GM19463 (cell line): ENCODE data around the gene MGLL.

Experiments
- ATAC-seq: cut with Tn5 transposase; IDR thresholded peaks from one replicate; pipeline ENCODE4 v1.9.1; 2021; ENCODE audit warnings: mild to moderate bottlenecking, moderate library complexity; ENCODE audit not compliant: unreplicated experiment

MGLL gene

GRCh38 chr3:127835993-127836882, 13.9 kb upstream of the MGLL start:
- peak; percentile 74 for ATAC-seq

- ATAC-seq, result peak; percentile 22
Observed at GRCh38 chr3:127834771-127835170, 12.5 kb upstream of the MGLL start.

- no peak for ATAC-seq
Observed at GRCh38 chr3:127833281-127834032, 11.1 kb upstream of the MGLL start.

- no peak for ATAC-seq
Observed at GRCh38 chr3:127831723-127832172, 9.4 kb upstream of the MGLL start.

- ATAC-seq, result no peak
Observed at GRCh38 chr3:127829537-127829936, 7.2 kb upstream of the MGLL start.

- no peak for ATAC-seq
Observed at GRCh38 chr3:127827808-127828207, 5.5 kb upstream of the MGLL start.

- no peak for ATAC-seq
Observed at GRCh38 chr3:127825756-127826155, 3.4 kb upstream of the MGLL start.

GRCh38 chr3:127824151-127824825, 2.0 kb upstream of the MGLL start:
- no peak for ATAC-seq

GRCh38 chr3:127823426-127823857, 1.1 kb upstream of the MGLL start:
- no peak for ATAC-seq

GRCh38 chr3:127822682-127823425, 539 bp upstream of the MGLL start:
- ATAC-seq, result peak; percentile 48

- no peak for ATAC-seq
Observed at GRCh38 chr3:127821394-127821793, 921 bp downstream of the MGLL start.

GRCh38 chr3:127820826-127821313, 1.4 kb downstream of the MGLL start:
- ATAC-seq, result no peak

- no peak for ATAC-seq
Observed at GRCh38 chr3:127820221-127820825, 2.0 kb downstream of the MGLL start.

GRCh38 chr3:127819656-127820055, 2.7 kb downstream of the MGLL start:
- ATAC-seq, result no peak

GRCh38 chr3:127819086-127819485, 3.2 kb downstream of the MGLL start:
- ATAC-seq, result no peak

- ATAC-seq, result no peak
Observed at GRCh38 chr3:127817406-127817841, 4.9 kb downstream of the MGLL start.

GRCh38 chr3:127816783-127817405, 5.4 kb downstream of the MGLL start:
- ATAC-seq, result no peak

- ATAC-seq, result no peak
Observed at GRCh38 chr3:127815641-127816605, 6.4 kb downstream of the MGLL start.
